ENCODE data around the gene HDGFL3. TPM values are rescaled to one million over a fixed set of nuclear protein-coding genes. Genes with fewer than 3 reads are reported as not detected.

HDGFL3 gene
- total and polyA plus RNA-seq, 9 of the 15 experiments (the other 6 are each of a cell fraction or from before 2014, with no cell fraction given): 6.7 to 42.0 (median 31.4) TPM

DNA sequence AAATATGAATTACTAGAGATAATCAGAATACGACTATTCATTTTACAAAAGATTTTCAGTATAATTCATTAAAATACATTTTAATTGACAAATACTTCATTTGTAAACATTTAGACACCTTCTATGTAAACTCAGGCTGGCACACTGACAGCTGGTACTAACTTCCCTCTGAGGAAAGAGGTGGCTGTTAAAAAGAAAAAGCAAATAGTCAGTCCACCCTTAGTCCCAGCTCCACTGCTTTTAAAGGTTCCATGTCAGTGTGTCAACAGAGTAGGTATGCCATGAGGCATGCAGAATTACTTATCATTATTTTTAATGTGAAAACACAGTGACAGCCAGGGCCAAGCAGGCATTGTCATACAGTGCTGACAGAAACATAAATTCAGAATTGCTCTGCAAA, 84.1 kb downstream of the HDGFL3 start:
- 88% methylated on average over 1 of the region's 1 CpG for WGBS (ENCODE audit: insufficient coverage, low coverage, missing lambda C conversion rate)

More for the DNA sequence above, 84.1 kb downstream of the HDGFL3 start:
- Histone ChIP-seq H3K36me3 (ENCODE audit: control insufficient read depth, insufficient read depth, low read length) (no peaks in the 10 kb centered on the region), H3K79me2 (ENCODE audit: control insufficient read depth, insufficient read depth, low read length) (no peaks in the 10 kb centered on the region), H3K4me3 (no peak overlapping the region), H3K27ac (ENCODE audit: extremely low read depth, low read depth, low read length) (no peak overlapping the region), H3K9me3 (replicated peaks; ENCODE audit: control insufficient read depth, insufficient read depth, low read depth, low read length) (no peaks in the 10 kb centered on the region), H3K27me3 (ENCODE audit: control insufficient read depth in 2 of 2, insufficient read depth in 2 of 2, low read length in 2 of 2) (no peaks in the 10 kb centered on the region; a peak in 1 of 5 replicates), H3K9me1 (ENCODE audit: control insufficient read depth, insufficient read depth, low read length) (no peaks in the 10 kb centered on the region), H4K20me1 (replicated peaks; ENCODE audit: control insufficient read depth, insufficient read depth, low read length) (no peaks in the 10 kb centered on the region), H3K4me2 (ENCODE audit: insufficient read depth, low read length) (no peak overlapping the region), H3K9ac (ENCODE audit: insufficient read depth in 1 of 2, low read depth in 2 of 2, low read length in 2 of 2) (no peak overlapping the region), H3K4me1 (replicated peaks in 1 of 2; ENCODE audit: control insufficient read depth in 2 of 2, insufficient read depth in 2 of 2, low read length in 2 of 2) (no peaks in the 10 kb centered on the region), H2AFZ (ENCODE audit: low read depth, low read length) (no peak overlapping the region)
- ATAC-seq (no peak), FAIRE-seq (no peak), DNase-seq (ENCODE audit: extremely low read depth in 1 of 4, low spot score in 3 of 4) (no peak)
- POLR2A ChIA-PET: no interaction called here
- BruUV-seq (replicated peaks): no TSS peak
- in situ Hi-C loops (cut with MboI): no loop called here
- intact Hi-C loops (cut with micrococcal nuclease): no loop called here
- TF ChIP-seq FOXP4 (CRISPR knock-in tag; IDR thresholded peaks at IDR 0.05; ENCODE audit: borderline replicate concordance) (no peak), FOXJ2 (tag; IDR thresholded peaks at IDR 0.05) (no peak), FUS (optimal IDR thresholded peaks at IDR 0.05; ENCODE audit: low read depth, low read length) (no peak), SIN3A (IDR thresholded peaks at IDR 0.05; ENCODE audit: borderline replicate concordance in 2 of 2, control insufficient read depth in 1 of 2, low read depth in 2 of 2, low read length in 2 of 2) (no peak), CREB1 (IDR thresholded peaks at IDR 0.05) (no peak), CREB1 (CRISPR knock-in tag; IDR thresholded peaks at IDR 0.05) (no peak), GATAD2A (IDR thresholded peaks at IDR 0.05) (no peak), MCM2 (IDR thresholded peaks at IDR 0.05; ENCODE audit: low read depth) (no peak), SNRNP70 (optimal IDR thresholded peaks at IDR 0.05; ENCODE audit: low read depth, low read length) (no peak), ZNF696 (CRISPR knock-in tag; conservative IDR thresholded peaks at IDR 0.05) (no peak), GTF2A2 (tag; IDR thresholded peaks at IDR 0.05) (no peak), CHD4 (IDR thresholded peaks at IDR 0.05; ENCODE audit: insufficient read depth, insufficient replicate concordance, low read depth, low read length, poor library complexity, severe bottlenecking) (no peak), SMC3 (conservative IDR thresholded peaks at IDR 0.05; ENCODE audit: insufficient read depth, low read depth, low read length) (no peak), YY1 (IDR thresholded peaks at IDR 0.05; ENCODE audit: borderline replicate concordance in 1 of 3, control insufficient read depth in 1 of 3, extremely low read depth in 1 of 3, insufficient read depth in 3 of 3, insufficient read length in 1 of 3, insufficient replicate concordance in 2 of 3, low read depth in 1 of 3, low read length in 2 of 3) (no peak)
- TF ChIP-seq, protein P1, sequence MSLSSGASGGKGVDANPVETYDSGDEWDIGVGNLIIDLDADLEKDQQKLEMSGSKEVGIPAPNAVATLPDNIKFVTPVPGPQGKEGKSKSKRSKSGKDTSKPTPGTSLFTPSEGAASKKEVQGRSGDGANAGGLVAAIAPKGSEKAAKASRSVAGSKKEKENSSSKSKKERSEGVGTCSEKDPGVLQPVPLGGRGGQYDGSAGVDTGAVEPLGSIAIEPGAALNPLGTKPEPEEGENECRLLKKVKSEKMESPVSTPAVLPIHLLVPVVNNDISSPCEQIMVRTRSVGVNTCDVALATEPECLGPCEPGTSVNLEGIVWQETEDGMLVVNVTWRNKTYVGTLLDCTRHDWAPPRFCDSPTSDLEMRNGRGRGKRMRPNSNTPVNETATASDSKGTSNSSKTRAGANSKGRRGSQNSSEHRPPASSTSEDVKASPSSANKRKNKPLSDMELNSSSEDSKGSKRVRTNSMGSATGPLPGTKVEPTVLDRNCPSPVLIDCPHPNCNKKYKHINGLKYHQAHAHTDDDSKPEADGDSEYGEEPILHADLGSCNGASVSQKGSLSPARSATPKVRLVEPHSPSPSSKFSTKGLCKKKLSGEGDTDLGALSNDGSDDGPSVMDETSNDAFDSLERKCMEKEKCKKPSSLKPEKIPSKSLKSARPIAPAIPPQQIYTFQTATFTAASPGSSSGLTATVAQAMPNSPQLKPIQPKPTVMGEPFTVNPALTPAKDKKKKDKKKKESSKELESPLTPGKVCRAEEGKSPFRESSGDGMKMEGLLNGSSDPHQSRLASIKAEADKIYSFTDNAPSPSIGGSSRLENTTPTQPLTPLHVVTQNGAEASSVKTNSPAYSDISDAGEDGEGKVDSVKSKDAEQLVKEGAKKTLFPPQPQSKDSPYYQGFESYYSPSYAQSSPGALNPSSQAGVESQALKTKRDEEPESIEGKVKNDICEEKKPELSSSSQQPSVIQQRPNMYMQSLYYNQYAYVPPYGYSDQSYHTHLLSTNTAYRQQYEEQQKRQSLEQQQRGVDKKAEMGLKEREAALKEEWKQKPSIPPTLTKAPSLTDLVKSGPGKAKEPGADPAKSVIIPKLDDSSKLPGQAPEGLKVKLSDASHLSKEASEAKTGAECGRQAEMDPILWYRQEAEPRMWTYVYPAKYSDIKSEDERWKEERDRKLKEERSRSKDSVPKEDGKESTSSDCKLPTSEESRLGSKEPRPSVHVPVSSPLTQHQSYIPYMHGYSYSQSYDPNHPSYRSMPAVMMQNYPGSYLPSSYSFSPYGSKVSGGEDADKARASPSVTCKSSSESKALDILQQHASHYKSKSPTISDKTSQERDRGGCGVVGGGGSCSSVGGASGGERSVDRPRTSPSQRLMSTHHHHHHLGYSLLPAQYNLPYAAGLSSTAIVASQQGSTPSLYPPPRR (CRISPR knock-in tag; IDR thresholded peaks at IDR 0.05; ENCODE audit: borderline replicate concordance): no peak
- CTCF ChIA-PET (ENCODE audit: low intra/inter-chr PET ratio): no interaction called here
